DMS53 treated with DMSO at 0.1 percent for 48 hours (cell line): ENCODE results near the gene MYO1D.

Experiments
- DNase-seq: peaks from one replicate; lab custom pipeline; 2025; ENCODE audit not compliant: unreplicated experiment; lab: John Stamatoyannopoulos, UW

The MYO1D gene

GRCh38 chr17:32516940-32517701 is 359.8 kb downstream of the MYO1D start:
- no peak for DNase-seq

GRCh38 chr17:32516450-32516849 is 360.5 kb downstream of the MYO1D start:
- DNase-seq = no peak

GRCh38 chr17:32515677-32516383 is 361.1 kb downstream of the MYO1D start:
- no peak for DNase-seq

GRCh38 chr17:32514606-32515005 is 362.3 kb downstream of the MYO1D start:
- no peak for DNase-seq

GRCh38 chr17:32513579-32513978 is 363.3 kb downstream of the MYO1D start:
- DNase-seq = no peak

- no peak for DNase-seq
Measured at GRCh38 chr17:32512328-32512727, 364.6 kb downstream of the MYO1D start.

- DNase-seq = no peak
Measured at GRCh38 chr17:32510466-32510865, 366.5 kb downstream of the MYO1D start.

GRCh38 chr17:32508926-32509325 is 368.0 kb downstream of the MYO1D start:
- no peak for DNase-seq

- DNase-seq = no peak
Measured at GRCh38 chr17:32504166-32504990, 372.5 kb downstream of the MYO1D start.

GRCh38 chr17:32503251-32504165 is 373.4 kb downstream of the MYO1D start:
- DNase-seq = no peak

GRCh38 chr17:32502710-32503109 is 374.2 kb downstream of the MYO1D start:
- DNase-seq = no peak

- no peak for DNase-seq
Measured at GRCh38 chr17:32502013-32502412, 374.9 kb downstream of the MYO1D start.

GRCh38 chr17:32498391-32498790 is 378.5 kb downstream of the MYO1D start:
- DNase-seq = no peak

- no peak for DNase-seq
Measured at GRCh38 chr17:32497431-32498205, 379.3 kb downstream of the MYO1D start.

- no peak for DNase-seq
Measured at GRCh38 chr17:32496395-32497073, 380.4 kb downstream of the MYO1D start.

GRCh38 chr17:32495359-32496231 is 381.3 kb downstream of the MYO1D start:
- no peak for DNase-seq

- peak; percentile 18 for DNase-seq
Measured at GRCh38 chr17:32494621-32495358, 382.1 kb downstream of the MYO1D start.
